Ovary (tissue), 3 donors: ENCODE data around the gene ABCA6.

ENCODE experiments used
- EP300 ChIP-seq: sonication (generic); formaldehyde crosslinking; IDR thresholded peaks from one replicate; pipeline ENCODE4 v1.6.1; 2017; ENCODE audit warnings: antibody characterized with exemption
- TF ChIP-seq, protein P1 (sequence below), 3 donors: fragments of 450-650 bp in 2 of 3; fragments of 200-600 bp in 1 of 3; IDR thresholded peaks; one replicate each; pipeline versions ENCODE4 v1.5.1 to v1.8.0; 2016 to 2022; ENCODE audit warnings: antibody characterized with exemption in 3 of 3, mild to moderate bottlenecking in 1 of 3
- donor health status: DM: no; HTN: no; CAD: no.

DNA sequence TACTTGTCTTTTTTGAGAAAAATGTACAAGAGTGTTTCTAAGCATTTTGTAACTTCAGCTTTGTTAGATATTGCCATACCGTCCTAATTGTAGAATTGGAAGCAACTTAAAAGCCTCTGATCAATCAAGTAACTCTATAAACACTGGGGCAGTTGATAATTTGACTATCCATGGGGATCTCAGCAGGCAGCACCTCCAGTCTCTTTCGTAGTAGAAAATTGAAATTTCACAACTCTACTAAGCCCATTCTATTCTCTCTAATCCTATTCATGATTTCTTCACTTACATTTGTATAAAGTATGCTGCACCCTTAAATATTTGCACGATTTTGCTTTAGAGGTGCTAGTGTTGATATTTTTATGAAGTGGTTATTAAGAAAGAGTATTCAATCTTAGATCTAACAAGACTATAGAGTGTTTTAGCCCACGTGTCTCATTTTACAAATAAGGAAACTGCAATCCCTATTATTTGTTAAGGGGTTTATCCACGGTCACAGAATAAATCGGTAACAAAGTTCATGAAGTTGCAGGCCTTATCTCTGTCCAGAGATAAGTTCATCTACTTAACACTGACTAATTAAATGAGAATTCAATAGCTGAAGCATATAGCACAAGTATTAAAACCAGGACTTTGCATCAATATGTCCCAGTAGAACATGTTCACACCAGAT, 10.9 kb downstream of the ABCA6 start:
- no peak for TF ChIP-seq EP300
- TF ChIP-seq, protein P1, sequence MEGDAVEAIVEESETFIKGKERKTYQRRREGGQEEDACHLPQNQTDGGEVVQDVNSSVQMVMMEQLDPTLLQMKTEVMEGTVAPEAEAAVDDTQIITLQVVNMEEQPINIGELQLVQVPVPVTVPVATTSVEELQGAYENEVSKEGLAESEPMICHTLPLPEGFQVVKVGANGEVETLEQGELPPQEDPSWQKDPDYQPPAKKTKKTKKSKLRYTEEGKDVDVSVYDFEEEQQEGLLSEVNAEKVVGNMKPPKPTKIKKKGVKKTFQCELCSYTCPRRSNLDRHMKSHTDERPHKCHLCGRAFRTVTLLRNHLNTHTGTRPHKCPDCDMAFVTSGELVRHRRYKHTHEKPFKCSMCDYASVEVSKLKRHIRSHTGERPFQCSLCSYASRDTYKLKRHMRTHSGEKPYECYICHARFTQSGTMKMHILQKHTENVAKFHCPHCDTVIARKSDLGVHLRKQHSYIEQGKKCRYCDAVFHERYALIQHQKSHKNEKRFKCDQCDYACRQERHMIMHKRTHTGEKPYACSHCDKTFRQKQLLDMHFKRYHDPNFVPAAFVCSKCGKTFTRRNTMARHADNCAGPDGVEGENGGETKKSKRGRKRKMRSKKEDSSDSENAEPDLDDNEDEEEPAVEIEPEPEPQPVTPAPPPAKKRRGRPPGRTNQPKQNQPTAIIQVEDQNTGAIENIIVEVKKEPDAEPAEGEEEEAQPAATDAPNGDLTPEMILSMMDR (IDR thresholded peaks at IDR 0.05): no peak
